Endothelial cell of umbilical vein (primary cell): ENCODE results near the gene CCDC9. TPM values are rescaled to one million over a fixed set of nuclear protein-coding genes. Genes with fewer than 3 reads are reported as not detected.

ENCODE experiments used
- BruUV-seq: library from RNA; stranded (reverse); fragments of 400-500 nt; replicated peaks from 2 replicates; lab custom pipeline; 2021; lab: Mats Ljungman, UMichigan
- CTCF ChIA-PET: fragments of 300-600, 350-600 bp; sonication (Branson Sonifier 250); formaldehyde crosslinking; loops from one replicate; lab custom pipeline; 2021; ENCODE audit warnings: antibody characterized with exemption, inconsistent platforms; lab: Charles Lee
- POLR2A ChIA-PET: fragments of 300-600, 350-600 bp; sonication (Branson Sonifier 250); formaldehyde crosslinking; loops from one replicate; lab custom pipeline; 2021; ENCODE audit warnings: antibody characterized with exemption, inconsistent platforms; lab: Charles Lee
- DNase-seq: peaks from one replicate; pipeline ENCODE4 v3.0.0-alpha.2; 2011; ENCODE audit warnings: low read depth, low spot score
- FAIRE-seq: peaks from 2 replicates; lab custom pipeline; 2011; peaks lifted over from hg19 to GRCh38; lab: Jason Lieb, UNC
- H2AFZ ChIP-seq: 2 replicates; pipeline ENCODE4 v1.6.0; 2012; ENCODE audit warnings: low read depth, low read length, control low read depth, inconsistent platforms
- H3K27ac ChIP-seq: 2 replicates; pipeline ENCODE4 v1.5.1; 2011; ENCODE audit warnings: low read depth, mild to moderate bottlenecking, control low read depth, low read length, moderate library complexity; ENCODE audit not compliant: insufficient read depth
- H3K27me3 ChIP-seq, 2 experiments: 2 replicates each; pipeline versions ENCODE4 v1.6.0 to v1.6.1; 2011; ENCODE audit warnings: low read length in 2 of 2, mixed read lengths in 1 of 2; ENCODE audit not compliant: control insufficient read depth in 2 of 2, insufficient read depth in 2 of 2
- H3K36me3 ChIP-seq, 2 experiments: 2 replicates in 1 of 2; 3 replicates in 1 of 2; pipeline ENCODE4 v1.5.1; 2011; ENCODE audit warnings: low read length in 2 of 2, mild to moderate bottlenecking in 1 of 2, moderate library complexity in 1 of 2; ENCODE audit not compliant: control insufficient read depth in 2 of 2, insufficient read depth in 2 of 2; ENCODE audit errors: extremely low read depth in 1 of 2
- H3K4me1 ChIP-seq: 3 replicates; pipeline ENCODE4 v1.5.1; 2011; ENCODE audit warnings: mild to moderate bottlenecking, low read length; ENCODE audit not compliant: control insufficient read depth, insufficient read depth; ENCODE audit errors: extremely low read depth
- H3K4me2 ChIP-seq: 2 replicates; pipeline ENCODE4 v1.6.1; 2011; ENCODE audit warnings: low read length, control low read depth, mixed read lengths; ENCODE audit not compliant: insufficient read depth
- H3K4me3 ChIP-seq, 3 experiments: fragments of 200-600 bp in 1 of 3; sonication (generic), shearing (Covaris generic) in 1 of 3; replicated peaks in 1 of 3; 2 replicates each; pipeline ENCODE4 v1.5.1; 2011 to 2016; ENCODE audit warnings: control low read depth in 3 of 3, low read length in 3 of 3, mild to moderate bottlenecking in 2 of 3, inconsistent platforms in 1 of 3, low read depth in 1 of 3, moderate library complexity in 1 of 3; ENCODE audit not compliant: insufficient read depth in 1 of 3
- H3K79me2 ChIP-seq: 2 replicates; pipeline ENCODE4 v1.6.0; 2012; ENCODE audit warnings: low read length, inconsistent platforms; ENCODE audit not compliant: control insufficient read depth, insufficient read depth
- H3K9ac ChIP-seq: replicated peaks from 2 replicates; pipeline ENCODE3; 2011; ENCODE audit warnings: low read length, control low read depth; ENCODE audit not compliant: insufficient read depth; ENCODE audit errors: extremely low read depth
- H3K9me1 ChIP-seq: replicated peaks from 3 replicates; pipeline ENCODE4 v1.6.0; 2011; ENCODE audit warnings: mild to moderate bottlenecking, low read length; ENCODE audit not compliant: control insufficient read depth, insufficient read depth; ENCODE audit errors: extremely low read depth
- H3K9me3 ChIP-seq: replicated peaks from 2 replicates; pipeline ENCODE4 v1.5.1; 2012; ENCODE audit warnings: low read length, inconsistent platforms; ENCODE audit not compliant: control insufficient read depth, insufficient read depth
- H4K20me1 ChIP-seq: replicated peaks from 2 replicates; pipeline ENCODE3; 2011; ENCODE audit warnings: mild to moderate bottlenecking, low read length; ENCODE audit not compliant: control insufficient read depth, insufficient read depth; ENCODE audit errors: extremely low read depth
- CTCF ChIP-seq, 2 donors: IDR thresholded peaks; 1 replicate in 1 of 2; 2 replicates in 1 of 2; pipeline ENCODE4 v1.5.1; 2011; ENCODE audit warnings: low read length in 2 of 2, mild to moderate bottlenecking in 2 of 2, moderate library complexity in 2 of 2, control low read depth in 1 of 2, inconsistent platforms in 1 of 2, low read depth in 1 of 2; ENCODE audit not compliant: insufficient read depth in 1 of 2; ENCODE audit errors: extremely low read depth in 1 of 2
- FOS ChIP-seq: IDR thresholded peaks from 2 replicates; pipeline ENCODE4 v1.6.1; 2011; ENCODE audit warnings: mild to moderate bottlenecking, low read length, moderate library complexity, borderline replicate concordance; ENCODE audit not compliant: insufficient read depth
- GATA2 ChIP-seq: IDR thresholded peaks from 2 replicates; pipeline ENCODE4 v1.7.0; 2011; ENCODE audit warnings: low read depth, mild to moderate bottlenecking, moderate library complexity, mixed read lengths, low read length; ENCODE audit not compliant: insufficient read length, insufficient read depth
- JUN ChIP-seq: IDR thresholded peaks from 2 replicates; pipeline ENCODE4 v1.6.1; 2011; ENCODE audit warnings: borderline replicate concordance, low read depth; ENCODE audit not compliant: insufficient read length, insufficient read depth
- MYC ChIP-seq: IDR thresholded peaks from one replicate; pipeline ENCODE4 v1.6.1; 2011; ENCODE audit warnings: mild to moderate bottlenecking, low read depth, low read length
- dilution Hi-C: fragments of 300-500 bp; cut with MboI; formaldehyde crosslinking; loops from one replicate; pipeline ENCODE4 v1.15.0; 2019; ENCODE audit warnings: low sequenced_read_pairs; ENCODE audit not compliant: extremely low pct_ligation_motif_present
- intact Hi-C: fragments of 100-400 bp; cut with micrococcal nuclease; formaldehyde crosslinking; loops from one replicate; pipeline ENCODE4 v1.10.0; 2022
- microRNA counts: library from miRNA; unstranded; fragments of <30 nt; microRNA quantifications from one replicate; lab custom pipeline; 2016
- microRNA-seq: library from miRNA; unstranded; fragments of <30 nt; microRNA quantifications from one replicate; pipeline ENCODE4 v1.2.0, GENCODE V29; 2021; ENCODE audit warnings: borderline number of aligned reads, borderline replicate concordance
- polyA plus RNA-seq, 4 experiments: library from polyadenylated mRNA; depleted of rRNA in 3 of 4; stranded (reverse) in 3 of 4; unstranded in 1 of 4; fragments of >200 nt; gene quantifications; 2 replicates each; pipeline versions ENCODE4 v1.2.1 to v1.2.3, GENCODE V29; 2011 to 2012; ENCODE audit warnings: missing spikeins in 1 of 4
- small RNA-seq: library from RNA; depleted of rRNA; stranded (forward); fragments of <200 nt; gene quantifications from one replicate; pipeline ENCODE3, GENCODE V24; 2012; ENCODE audit warnings: low replicate concordance, low read depth; ENCODE audit not compliant: insufficient read depth, insufficient read length
- total RNA-seq: library from RNA; stranded (reverse); gene quantifications from 2 replicates; pipeline ENCODE4 v1.2.3, GENCODE V29; 2021

Gene CCDC9
- total and polyA plus RNA-seq, 2 donors (not counting 3 experiments of a cell fraction or from before 2014, with no cell fraction given) = 6.0 to 26.9 TPM

GRCh38 chr19:47319923-47320871 lies 63.9 kb downstream of the CCDC9 start:
- intact Hi-C loops (no loop called here), dilution Hi-C loops (no loop called here)
- FAIRE-seq = no peak
- TF ChIP-seq JUN (no peak), CTCF (IDR thresholded peaks at IDR 0.05; ENCODE audit: extremely low read depth in 1 of 2, insufficient read depth in 1 of 2, low read depth in 1 of 2, low read length in 2 of 2) (no peak), GATA2 (no peak), FOS (no peak), MYC (no peak)
- Histone ChIP-seq H3K4me2 (no peak overlapping the region), H2AFZ (no peak overlapping the region), H3K36me3 (no peaks in the 10 kb centered on the region), H3K27me3 (peaks cover 0 to 4% of the 10 kb centered on the region in 2 experiments), H3K9me3 (no peaks in the 10 kb centered on the region), H3K9me1 (no peaks in the 10 kb centered on the region), H3K9ac (no peak overlapping the region), H3K27ac (no peak overlapping the region), H3K4me3 (no peak overlapping the region), H3K79me2 (no peaks in the 10 kb centered on the region), H3K4me1 (peaks cover 7% of the 10 kb centered on the region), H4K20me1 (no peaks in the 10 kb centered on the region)
- BruUV-seq = no TSS peak
- ChIA-PET CTCF (no interaction called here), POLR2A (no interaction called here)
- DNase-seq = no peak

MicroRNAs within 50 kb of the gene (microRNA counts, 767-probe panel; counts per million panel counts)
- 723 counts per million, percentile 96 among the panel's probes with 10 or more counts for microRNA hsa-miR-3190-5p (lab: Ali Mortazavi, UCI)

Small RNAs within 50 kb of the gene (microRNA-seq; reads per million reads assigned to microRNA genes)
- gene MIR3190 (not detected), gene MIR3191 (not detected)

Small RNAs within 50 kb of the gene (small RNA-seq; reads per million reads assigned to genes)
- not detected for gene MIR3190

Other genes starting within 250 kb of the CCDC9 start
- gene NPAS1, start 236.7 kb upstream of the CCDC9 start, total RNA-seq = 0.62 TPM in 1 of 2 replicates, not detected in the other
- gene NPAS1, start 236.7 kb upstream of the CCDC9 start, polyA plus RNA-seq = 0.18 and 0.40 TPM in 2 replicates
- gene TMEM160, start 207.9 kb upstream of the CCDC9 start, total RNA-seq = 40.4 and 43.1 TPM in 2 replicates
- gene TMEM160, start 207.9 kb upstream of the CCDC9 start, polyA plus RNA-seq = 79.9 and 103 TPM in 2 replicates
- 56.4 and 63.9 TPM in 2 replicates for gene ZC3H4, start 142.7 kb upstream of the CCDC9 start, total RNA-seq
- 5.5 and 6.2 TPM in 2 replicates for gene ZC3H4, start 142.7 kb upstream of the CCDC9 start, polyA plus RNA-seq
- gene SAE1, start 125.7 kb upstream of the CCDC9 start, total RNA-seq = 219 and 223 TPM in 2 replicates
- gene SAE1, start 125.7 kb upstream of the CCDC9 start, polyA plus RNA-seq = 145 and 165 TPM in 2 replicates
- 27.6 and 35.7 TPM in 2 replicates for gene BBC3, start 25.3 kb upstream of the CCDC9 start, total RNA-seq
- gene BBC3, start 25.3 kb upstream of the CCDC9 start, polyA plus RNA-seq = 11.3 and 15.8 TPM in 2 replicates
- gene INAFM1, start 18.4 kb downstream of the CCDC9 start, total RNA-seq = 8.3 and 9.4 TPM in 2 replicates
- 2.8 and 3.0 TPM in 2 replicates for gene INAFM1, start 18.4 kb downstream of the CCDC9 start, polyA plus RNA-seq
- 0.49 TPM in 1 of 2 replicates, not detected in the other for gene C5AR1, start 53.3 kb downstream of the CCDC9 start, total RNA-seq
- 0.11 and 0.16 TPM in 2 replicates for gene C5AR1, start 53.3 kb downstream of the CCDC9 start, polyA plus RNA-seq
- gene C5AR2, start 75.7 kb downstream of the CCDC9 start, total RNA-seq = not detected in 2 replicates
- not detected in 2 replicates for gene C5AR2, start 75.7 kb downstream of the CCDC9 start, polyA plus RNA-seq
- gene DHX34, start 92.8 kb downstream of the CCDC9 start, total RNA-seq = 15.8 and 20.7 TPM in 2 replicates
- 12.8 and 15.9 TPM in 2 replicates for gene DHX34, start 92.8 kb downstream of the CCDC9 start, polyA plus RNA-seq
- gene MEIS3, start 163.0 kb downstream of the CCDC9 start, total RNA-seq = 0.42 TPM in 1 of 2 replicates, not detected in the other
- not detected in 2 replicates for gene MEIS3, start 163.0 kb downstream of the CCDC9 start, polyA plus RNA-seq
- gene SLC8A2, start 215.4 kb downstream of the CCDC9 start, total RNA-seq = not detected in 2 replicates
- gene SLC8A2, start 215.4 kb downstream of the CCDC9 start, polyA plus RNA-seq = not detected in 2 replicates
- gene KPTN, start 227.7 kb downstream of the CCDC9 start, total RNA-seq = 13.7 and 15.5 TPM in 2 replicates
- 14.7 and 15.7 TPM in 2 replicates for gene KPTN, start 227.7 kb downstream of the CCDC9 start, polyA plus RNA-seq